GM19240 (cell line): ENCODE measurements around the gene CD3G.

Experiments
- DNase-seq: peaks from one replicate; pipeline ENCODE4 v3.0.0; 2011; ENCODE audit warnings: low spot score; ENCODE audit not compliant: insufficient read length

Gene CD3G

DNA sequence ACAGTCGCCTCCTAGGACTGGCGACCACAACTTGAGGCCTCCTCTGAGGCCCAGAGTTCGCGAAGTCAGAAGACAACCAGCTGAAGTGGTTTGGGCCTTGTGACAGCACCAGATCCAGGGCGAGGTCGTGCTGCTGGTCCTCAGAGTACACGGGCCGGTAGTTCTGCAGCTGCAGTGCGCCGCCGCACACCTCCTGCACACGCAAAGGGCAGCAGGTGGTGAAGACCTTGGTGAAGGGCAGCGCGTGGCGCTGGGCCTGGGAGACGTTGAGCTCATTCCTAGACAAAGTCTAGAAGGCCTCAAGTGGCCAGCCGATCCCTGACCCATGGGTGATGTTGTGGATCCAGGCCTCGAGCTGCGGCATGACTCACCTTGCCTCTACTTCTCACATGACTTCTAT is 21.4 kb upstream of the CD3G start:
- DNase-seq = no peak

DNA sequence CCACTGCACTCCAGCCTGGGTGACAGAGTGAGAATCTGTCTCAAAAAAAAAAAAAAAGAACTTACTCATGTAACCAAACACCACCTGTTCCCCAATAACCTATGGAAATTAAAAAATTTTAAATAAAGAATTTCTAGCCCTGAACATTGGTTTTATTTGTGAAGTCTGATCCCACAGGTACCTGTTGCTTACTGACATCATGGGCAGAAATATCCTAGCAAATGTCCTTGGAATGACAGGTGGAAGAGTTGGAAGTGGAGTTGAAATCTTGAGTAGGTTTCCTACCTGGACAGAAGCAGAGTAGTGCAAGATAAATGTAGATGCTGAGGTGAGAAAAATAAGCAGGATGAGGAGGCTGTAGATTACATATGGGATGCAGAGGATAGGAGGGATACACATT is 18.9 kb upstream of the CD3G start:
- DNase-seq = no peak

DNA sequence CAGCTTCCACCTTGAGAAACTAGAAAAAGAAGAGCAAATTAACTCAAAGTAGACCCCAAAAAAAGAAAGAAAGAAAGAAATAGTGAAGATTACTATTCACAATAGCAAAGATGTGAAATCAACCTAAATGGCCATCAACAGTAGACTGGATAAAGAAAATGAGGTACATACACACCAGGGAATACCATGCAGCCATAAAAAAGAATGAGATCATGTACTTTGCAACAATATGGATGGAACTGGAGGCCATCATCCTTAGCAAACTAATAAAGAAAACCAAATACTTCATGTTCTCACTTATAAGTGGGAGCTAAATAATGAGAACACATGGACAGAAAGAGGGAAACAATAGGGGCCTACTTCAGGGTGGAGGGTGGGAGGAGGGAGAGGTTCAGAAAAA is 15.4 kb upstream of the CD3G start:
- DNase-seq = no peak

DNA sequence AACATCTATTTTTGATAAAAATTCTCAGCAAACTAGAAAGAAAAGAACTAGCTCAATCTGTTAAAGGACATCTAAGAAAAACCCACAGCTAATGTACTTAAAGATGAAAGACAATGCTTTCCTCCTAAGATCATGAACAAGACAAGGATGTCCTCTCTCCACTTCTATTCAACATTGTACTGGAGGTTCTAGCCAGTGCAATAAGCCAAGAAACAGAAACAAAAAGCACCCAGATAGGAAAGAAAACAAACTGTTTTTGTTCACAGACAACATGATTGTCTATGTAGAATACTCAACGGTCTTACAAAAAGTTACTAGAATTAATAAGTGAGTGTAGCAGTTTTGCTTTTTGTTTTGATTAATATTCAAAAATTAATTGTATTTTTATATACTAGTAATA is 9.4 kb upstream of the CD3G start:
- no peak for DNase-seq

DNA sequence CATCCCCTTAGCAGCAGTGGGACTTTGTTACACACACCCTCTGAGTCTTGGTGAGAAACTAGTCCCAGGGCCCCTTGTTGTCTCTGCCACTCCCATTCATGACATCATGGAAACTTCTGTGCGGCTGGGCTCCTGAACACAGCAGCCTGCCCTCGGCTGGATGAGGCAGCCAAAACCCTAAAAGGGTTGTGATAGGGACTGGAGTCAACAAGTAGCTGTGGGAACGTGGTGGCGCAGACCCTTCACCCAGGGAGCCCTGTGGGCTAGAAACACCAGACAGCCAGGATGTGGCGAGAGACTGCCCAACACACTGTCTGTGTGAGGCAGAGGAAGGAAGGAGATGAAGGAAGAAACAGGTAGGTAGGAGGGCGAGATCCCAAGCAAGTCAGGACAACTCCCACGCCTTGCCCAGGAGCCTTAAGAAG is 5.5 kb upstream of the CD3G start:
- DNase-seq = peak; percentile 20

DNA sequence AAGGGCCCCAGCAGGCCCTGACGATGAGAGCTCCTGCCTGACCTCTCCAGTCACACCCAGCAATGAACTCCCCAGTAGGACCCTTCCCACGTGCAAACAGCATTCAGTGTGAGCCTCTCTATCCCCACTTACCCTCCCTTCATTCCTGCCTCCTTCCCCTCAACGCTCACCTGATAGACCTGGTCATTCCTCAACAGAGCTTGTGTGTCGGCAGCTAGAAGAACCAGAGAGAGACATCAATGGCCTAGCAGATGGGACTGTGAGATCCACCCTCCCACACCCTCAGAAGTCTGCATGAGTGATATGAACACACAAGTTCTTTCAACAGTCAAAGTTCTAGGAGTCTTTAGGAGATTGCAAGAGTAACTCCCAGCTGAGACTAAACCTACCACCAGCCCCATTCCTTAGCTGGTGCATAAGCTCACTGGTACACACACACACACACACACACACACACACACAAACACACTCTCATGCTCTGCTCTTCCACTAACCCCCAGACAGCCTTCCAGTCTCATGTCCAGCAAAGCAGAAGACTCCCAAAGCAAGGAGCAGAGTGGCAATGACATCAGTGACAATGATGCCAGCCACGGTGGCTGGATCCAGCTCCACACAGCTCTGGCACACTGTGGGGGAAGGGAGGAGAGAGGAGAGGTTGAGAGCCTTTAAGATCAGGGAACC is 4.7 kb upstream of the CD3G start:
- no peak for DNase-seq

DNA sequence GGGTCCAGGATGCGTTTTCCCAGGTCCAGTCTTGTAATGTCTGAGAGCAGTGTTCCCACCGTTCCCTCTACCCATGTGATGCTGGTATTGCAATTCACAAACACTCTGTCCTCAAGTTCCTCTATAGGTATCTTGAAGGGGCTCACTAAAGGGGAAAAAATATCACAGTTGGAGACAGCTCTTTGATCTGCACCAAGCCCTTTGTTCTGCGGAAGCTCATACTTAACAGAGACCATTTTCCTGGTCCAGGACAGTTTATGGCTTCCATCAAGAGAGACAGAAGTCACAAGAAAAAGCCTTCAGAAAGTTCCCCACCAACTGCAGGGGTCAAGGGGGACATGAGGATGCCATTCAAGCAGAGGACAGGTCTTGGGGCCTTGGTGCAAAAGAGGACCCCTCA is 3.7 kb upstream of the CD3G start:
- no peak for DNase-seq

DNA sequence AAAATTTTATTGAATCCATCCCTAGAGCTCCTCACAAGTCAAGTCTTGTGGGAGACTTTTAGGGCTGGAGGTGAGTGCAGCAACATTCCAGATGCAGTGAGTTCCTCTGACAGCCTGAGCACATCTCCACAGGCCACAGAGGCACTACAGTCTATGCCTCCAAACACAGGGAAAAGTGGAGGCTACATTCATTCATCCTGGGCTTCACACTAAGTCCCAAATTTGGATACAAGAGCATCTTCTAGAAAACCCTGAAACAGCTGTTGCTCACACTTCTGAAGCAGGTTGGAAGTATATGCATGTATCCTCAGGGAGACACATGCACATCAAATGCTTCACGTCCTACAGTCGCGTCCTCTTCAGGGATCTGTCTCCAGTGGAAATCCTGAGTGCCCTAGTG is 2.9 kb upstream of the CD3G start:
- no peak for DNase-seq

DNA sequence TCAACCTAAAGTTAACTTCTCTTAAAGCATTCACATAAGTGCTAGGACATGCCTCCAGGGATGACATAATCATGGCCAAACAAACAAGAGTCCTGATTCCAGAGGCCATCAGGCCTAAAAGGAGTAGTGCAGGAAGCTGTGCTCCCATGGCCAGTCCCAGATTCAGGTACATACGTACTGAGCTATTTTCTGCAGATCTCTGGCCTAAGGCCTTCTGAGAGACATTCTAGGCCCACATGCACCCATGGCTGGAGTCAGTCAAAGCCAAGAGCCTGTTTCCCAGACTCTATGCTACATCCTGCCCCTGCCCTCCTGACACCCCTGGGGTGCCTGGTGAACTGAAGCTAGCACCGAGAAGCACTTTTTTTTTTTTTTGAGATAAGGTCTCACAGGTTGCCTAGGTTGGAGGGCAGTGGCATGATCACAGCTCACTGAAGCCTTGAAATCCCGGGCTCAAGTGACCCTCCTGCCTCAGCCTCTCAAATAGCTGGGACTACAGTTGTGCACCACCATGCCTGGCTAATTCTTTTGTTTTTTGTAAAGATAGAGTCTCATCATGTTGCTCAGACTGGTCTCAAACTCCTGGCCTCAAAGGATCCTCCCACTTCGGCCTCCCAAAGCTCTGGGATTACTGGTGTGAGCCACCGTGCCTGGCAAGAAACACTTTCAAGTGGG is 2.2 kb upstream of the CD3G start:
- DNase-seq = no peak

DNA sequence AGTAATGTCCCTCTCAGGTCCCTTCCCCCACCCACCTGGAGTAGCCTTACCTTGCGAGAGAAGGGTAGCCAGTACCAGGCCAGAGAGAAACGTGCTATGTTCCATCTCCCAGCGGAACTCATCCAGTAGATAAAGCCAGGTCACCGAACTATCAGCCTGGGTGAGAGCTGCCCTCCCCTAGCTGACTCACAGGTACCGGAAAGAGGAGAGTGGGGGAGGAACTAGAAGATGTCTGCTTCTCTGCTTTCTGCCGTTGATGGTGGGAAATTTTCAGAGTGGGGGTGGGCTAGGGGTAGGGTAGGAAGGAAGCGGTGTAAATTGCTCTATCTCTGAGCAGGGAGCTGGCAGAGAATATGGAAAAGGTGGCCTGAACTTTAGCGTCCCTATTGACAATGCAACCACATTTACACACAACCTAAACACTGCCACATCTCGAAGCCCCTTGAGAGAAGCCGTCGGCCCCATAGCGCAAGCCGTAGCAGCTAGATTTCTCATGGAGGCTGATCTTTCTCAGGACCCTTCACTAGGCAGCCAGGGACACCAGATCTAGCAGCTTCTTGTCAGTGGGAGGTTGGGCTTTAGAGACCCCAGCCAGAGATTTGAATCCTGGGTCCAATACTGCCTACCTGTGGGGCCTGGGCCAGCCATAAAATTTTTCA is 1.5 kb upstream of the CD3G start, which contains the start of gene CD3D:
Gene CD3D, minus strand, starts transcription at position 203 of the 659 bp plus-strand sequence. Its CDS starts 98 bp downstream, at position 105.
- DNase-seq = no peak

DNA sequence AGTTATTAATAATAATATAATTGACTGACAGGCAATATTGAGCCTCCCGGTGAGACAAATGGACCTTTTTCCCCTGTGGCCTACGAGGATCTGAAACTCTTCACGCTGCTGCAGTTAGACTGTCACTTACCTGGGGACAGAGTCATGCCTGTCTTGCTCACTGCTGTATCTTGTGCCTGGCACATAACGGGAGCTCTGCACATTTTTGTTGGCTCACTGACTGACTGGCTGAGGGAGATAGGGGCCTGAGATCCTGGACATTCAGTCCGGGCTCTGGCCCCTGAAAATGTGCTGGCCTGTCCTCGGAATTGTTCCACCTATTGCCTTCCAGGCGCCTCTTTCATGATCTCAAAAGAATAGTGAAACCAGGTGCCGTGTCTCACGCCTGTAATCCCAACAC is 896 bp upstream of the CD3G start:
- no peak for DNase-seq

DNA sequence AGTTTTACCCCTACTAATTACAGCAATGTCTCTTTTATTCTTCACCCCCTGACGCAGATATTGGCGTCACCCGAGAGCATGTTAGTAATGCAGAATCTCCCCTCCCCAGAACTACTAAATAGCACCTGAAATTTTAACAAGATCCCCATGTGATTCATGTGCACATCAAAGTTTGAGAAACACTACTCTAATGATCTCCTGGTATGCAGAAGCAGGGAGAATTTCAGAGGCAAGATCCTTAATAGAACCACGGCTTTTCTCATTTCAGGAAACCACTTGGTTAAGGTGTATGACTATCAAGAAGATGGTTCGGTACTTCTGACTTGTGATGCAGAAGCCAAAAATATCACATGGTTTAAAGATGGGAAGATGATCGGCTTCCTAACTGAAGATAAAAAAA is 5.3 kb downstream of the CD3G start:
- no peak for DNase-seq

DNA sequence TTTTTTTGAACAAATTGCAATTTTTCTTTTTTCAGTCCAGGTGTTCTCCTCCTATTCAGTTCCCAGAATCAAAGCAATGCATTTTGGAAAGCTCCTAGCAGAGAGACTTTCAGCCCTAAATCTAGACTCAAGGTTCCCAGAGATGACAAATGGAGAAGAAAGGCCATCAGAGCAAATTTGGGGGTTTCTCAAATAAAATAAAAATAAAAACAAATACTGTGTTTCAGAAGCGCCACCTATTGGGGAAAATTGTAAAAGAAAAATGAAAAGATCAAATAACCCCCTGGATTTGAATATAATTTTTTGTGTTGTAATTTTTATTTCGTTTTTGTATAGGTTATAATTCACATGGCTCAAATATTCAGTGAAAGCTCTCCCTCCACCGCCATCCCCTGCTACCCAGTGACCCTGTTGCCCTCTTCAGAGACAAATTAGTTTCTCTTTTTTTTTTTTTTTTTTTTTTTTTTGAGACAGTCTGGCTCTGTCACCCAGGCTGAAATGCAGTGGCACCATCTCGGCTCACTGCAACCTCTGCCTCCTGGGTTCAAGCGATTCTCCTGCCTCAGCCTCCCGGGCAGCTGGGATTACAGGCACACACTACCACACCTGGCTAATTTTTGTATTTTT is 9.1 kb downstream of the CD3G start:
- DNase-seq = no peak

DNA sequence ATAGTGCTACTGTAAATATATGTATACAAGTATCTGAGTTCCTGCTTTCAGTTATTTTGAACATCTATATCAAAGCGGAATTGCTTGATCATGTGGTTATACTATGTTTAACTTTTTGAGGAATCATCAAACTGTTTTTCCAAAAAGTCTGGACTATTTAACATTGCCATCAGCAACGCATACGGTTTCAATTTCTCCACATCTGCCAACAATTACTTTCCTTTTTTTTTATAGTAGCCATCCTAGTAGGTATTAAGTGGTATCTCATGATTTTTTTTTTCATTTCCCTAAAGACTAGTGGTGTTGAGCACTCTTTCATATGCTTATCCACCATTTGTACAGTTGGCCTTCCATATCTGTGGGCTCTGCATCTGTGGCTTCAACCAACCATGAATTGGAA is 13.9 kb downstream of the CD3G start:
- no peak for DNase-seq

DNA sequence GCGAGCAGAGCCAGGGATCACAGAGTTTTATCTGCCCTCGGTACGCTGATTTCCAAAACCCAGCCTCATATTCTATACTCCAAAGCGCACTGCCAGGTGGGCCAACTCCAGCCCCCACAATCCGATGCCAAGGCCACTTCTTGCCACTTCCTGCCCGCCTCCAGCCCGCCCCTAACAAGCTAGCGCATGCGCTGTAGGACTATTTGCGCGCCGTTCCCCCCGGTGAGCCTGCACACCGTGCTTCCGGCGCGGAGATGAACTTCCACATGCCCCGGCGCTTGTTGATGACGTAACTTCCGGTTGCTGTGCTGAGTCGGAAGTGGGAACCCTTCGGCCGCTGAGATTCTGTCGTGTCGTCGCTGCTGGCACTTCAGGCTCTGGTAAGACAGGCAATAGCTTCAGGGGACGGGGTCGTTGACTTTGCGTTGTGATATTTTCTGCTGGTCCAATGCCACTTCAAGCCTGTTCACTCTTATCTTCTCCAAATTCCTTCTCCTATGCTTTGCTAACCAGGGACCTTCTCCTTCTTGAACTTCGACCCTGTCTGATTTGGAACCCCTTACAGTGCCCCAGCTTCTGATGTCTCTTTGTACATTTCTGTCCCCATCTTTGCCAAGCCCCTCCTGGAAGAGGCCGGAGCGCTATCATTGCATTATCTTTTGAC is 15.3 kb downstream of the CD3G start, which contains the start of gene UBE4A:
Gene UBE4A, plus strand, starts transcription at position 306 of the 664 bp plus-strand sequence. CDS start 5,481 bp downstream, outside the sequence.
- DNase-seq = peak; percentile 73

DNA sequence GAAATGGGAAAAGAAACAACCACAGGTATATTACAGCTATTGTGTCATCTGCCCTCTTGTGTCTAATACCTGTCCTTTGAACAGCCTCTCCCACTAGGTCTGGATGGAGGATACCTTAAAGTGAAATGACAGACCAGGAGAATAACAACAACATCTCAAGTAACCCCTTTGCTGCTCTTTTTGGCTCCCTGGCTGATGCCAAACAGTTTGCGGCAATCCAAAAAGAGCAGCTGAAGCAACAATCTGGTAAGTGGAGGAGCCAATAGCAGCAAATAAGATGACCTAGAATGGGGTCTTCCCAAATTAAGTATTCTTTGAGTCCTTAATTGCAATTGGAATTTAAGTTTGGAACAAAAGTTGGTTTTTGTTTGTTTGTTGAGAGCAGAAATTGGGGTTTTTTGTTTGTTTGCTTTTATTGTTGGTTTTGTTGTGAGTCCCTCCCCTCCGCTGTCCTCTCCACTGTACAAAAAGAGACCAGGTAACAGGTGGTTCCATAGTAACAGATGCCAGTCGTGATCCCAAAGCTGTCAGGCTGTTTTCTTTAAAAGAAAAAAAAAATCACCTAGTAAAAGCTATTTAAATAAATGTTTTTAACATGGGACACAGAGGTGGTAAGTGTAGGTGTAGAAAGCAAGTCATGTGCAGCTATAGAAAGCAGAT is 20.9 kb downstream of the CD3G start:
- DNase-seq = no peak

DNA sequence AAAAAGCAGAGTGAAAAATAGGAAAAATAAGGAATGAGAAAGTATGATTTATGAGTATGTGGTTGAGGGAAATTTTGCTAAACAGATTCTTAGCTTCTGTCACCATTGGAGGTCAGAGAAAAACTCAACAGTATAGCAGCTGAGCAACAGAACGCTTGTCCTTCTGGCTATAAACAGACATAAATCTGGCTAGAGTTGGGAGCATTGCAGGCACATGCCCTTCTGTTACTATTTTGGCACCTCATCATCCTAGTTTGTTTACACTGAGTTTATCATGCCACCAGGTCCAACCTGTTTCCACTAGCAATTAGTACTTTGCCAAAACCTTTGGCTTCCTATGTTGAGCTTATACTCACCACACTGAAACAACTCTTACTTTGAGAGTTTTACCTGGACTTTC is 22.1 kb downstream of the CD3G start:
- DNase-seq = no peak

DNA sequence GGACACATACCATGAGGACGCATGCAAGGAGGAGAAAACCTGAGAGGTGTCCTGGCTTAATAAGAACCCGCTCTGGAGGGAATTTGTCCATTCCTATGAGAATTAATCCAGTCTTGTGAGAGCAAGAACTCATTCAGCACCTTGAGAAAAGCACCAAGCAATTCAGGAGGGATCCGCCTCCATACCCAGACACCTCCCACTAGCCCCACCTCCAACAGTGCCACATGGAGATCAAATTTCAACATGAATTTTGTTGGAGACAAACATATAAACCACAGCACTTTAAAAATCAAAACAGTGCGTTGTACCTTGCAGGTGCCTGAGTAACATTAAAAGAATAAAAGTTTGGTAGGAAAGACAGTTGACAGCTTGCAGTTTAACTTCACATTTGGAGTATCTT is 26.6 kb downstream of the CD3G start:
- DNase-seq = no peak

DNA sequence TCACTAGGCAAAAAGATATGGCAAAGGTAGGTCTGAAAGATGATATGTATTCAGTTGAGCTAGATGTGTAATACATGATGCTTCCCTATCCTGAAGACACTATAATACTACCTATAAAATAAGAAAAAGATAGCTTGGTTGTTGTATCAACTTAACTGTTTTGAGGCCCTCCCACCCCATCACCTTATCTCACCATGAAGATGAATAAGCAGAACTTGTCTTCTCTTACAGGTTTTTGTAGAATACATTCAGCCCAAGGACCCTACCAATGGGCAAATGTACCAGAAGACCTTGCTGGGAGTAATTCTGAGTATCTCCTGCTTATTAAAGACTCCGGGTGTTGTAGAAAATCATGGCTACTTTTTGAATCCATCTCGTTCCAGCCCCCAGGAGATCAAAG is 29.1 kb downstream of the CD3G start:
- DNase-seq = no peak

DNA sequence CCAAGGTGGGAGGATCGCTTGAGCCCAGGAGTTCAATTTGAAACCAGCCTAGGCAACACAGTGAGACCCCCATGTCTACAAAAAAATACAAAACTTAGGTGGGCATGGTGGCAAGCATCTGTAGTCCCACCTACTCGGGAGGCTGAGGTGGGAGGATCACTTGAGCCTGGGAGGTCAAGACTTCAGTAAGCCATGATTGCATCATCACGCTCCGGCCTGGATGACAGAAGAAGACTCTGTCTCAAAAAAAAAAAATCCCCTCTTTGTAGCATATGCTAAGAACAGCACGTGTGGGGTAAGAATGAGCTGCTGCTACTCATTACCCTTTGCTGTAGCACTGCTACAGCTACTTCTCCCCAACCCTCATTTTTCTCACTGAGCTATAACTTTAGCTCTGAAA is 29.7 kb downstream of the CD3G start:
- DNase-seq = no peak

DNA sequence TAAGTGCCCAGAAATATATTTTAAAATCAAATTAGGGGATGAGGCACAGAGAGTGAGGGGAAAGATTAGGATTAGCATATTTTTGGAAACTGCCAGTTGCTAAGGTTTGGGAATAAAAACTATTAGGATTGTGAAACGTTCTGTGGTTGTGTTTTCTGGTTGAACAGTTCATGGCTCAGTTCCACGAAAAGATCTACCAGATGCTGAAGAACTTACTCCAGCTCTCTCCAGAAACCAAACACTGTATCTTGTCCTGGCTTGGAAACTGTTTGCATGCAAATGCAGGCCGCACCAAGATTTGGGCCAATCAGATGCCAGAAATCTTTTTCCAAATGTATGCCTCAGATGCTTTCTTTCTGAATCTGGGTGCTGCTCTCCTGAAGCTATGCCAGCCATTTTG is 30.6 kb downstream of the CD3G start:
- DNase-seq = no peak
